Stimulated activated effector memory CD8-positive, alpha-beta T cell treated with anti-CD3 and anti-CD28 coated beads, Interleukin-12 subunit alpha, Interleukin-12 subunit beta, amount 100 ng/mL, for 72 hours (primary cell): ENCODE measurements around the gene TBX4.

Experiments
- ATAC-seq: fragments of 150-1000 bp; cut with Tn5 transposase; 2 replicates; pipeline ENCODE4 v1.10.0; 2021
- DNase-seq, 2 donors: peaks; one replicate each; pipeline ENCODE4 v3.0.0; 2021 to 2022; ENCODE audit warnings: low spot score in 2 of 2
- H3K27ac Mint-ChIP-seq: one replicate; pipeline ENCODE4 v1.8.0; 2022; ENCODE audit warnings: mild to moderate bottlenecking, mixed read lengths
- H3K36me3 Mint-ChIP-seq: one replicate; pipeline ENCODE4 v1.8.0; 2022; ENCODE audit warnings: mild to moderate bottlenecking, mixed read lengths
- H3K4me1 Mint-ChIP-seq: one replicate; pipeline ENCODE4 v1.8.0; 2022; ENCODE audit warnings: mixed read lengths
- H3K4me3 Mint-ChIP-seq: one replicate; pipeline ENCODE4 v1.8.0; 2022; ENCODE audit warnings: mild to moderate bottlenecking, mixed read lengths
- H3K9me3 Mint-ChIP-seq: one replicate; pipeline ENCODE4 v1.8.0; 2022; ENCODE audit warnings: mixed read lengths

Gene TBX4

DNA sequence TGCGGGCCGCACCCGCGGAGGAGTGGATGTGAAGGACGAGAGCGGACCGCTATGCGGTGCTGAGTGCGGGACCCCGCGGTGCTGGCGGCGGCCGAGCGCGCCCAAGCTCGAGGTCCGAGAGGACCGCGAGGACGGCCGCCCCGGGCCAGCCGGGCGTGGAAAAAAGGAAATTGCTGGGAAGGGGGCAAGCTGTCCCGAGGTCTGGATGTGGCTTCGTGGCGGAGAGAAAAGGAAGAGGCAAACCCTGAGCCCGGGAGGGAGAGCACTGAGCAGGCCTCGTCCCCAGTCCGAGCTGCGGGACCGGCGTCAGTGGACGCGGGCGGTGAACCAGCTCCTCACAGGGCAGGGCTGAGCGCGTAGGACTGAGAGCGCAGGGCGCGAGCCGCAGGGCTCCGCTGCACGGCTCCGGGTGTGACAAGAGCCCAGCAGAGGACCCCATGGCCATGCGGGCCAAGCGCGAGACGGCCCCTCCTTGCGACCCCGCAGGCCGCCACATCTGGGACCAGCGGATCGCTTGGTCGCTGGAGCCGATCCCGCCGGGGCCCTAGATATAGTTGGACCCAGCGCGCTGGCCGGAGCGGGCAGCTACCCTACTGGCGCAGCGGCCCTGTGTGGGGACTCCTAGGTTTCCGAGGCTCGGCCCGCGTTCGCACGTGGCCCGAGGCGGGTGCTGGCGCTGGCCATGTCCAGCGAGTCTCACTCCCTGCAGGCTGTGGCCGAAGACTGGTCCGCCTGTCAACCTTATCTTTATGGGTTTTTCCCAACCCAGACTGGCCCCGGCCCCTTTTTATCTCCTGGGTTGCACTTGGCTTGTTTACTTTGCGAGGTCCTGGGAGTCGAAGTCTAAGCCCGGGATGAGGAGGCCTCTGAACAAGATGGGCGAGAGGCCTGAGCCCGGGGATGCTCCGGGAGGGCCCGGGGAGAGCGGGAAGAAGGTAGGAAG lies 2.4 kb downstream of the TBX4 start:
- DNase-seq: no peak
- H3K9me3 Mint-ChIP-seq: no peaks in the 10 kb centered on the region
- H3K4me3 Mint-ChIP-seq: peak overlapping the region; percentile 23
- ATAC-seq: no peak
- no peaks in the 10 kb centered on the region for H3K36me3 Mint-ChIP-seq
- H3K4me1 Mint-ChIP-seq: peaks cover 33% of the 10 kb centered on the region
- H3K27ac Mint-ChIP-seq: no peak overlapping the region

GRCh38 chr17:61455324-61456060 lies 3.3 kb downstream of the TBX4 start:
- Mint-ChIP-seq H3K9me3 (no peaks in the 10 kb centered on the region), H3K27ac (no peak overlapping the region), H3K4me3 (no peak overlapping the region), H3K4me1 (peaks cover 33% of the 10 kb centered on the region), H3K36me3 (no peaks in the 10 kb centered on the region)
- DNase-seq (no peak), ATAC-seq (no peak)

- DNase-seq: no peak
- no peaks in the 10 kb centered on the region for H3K36me3 Mint-ChIP-seq
- H3K4me1 Mint-ChIP-seq: peaks cover 31% of the 10 kb centered on the region
- H3K27ac Mint-ChIP-seq: no peak overlapping the region
- no peak for ATAC-seq
- H3K9me3 Mint-ChIP-seq: no peaks in the 10 kb centered on the region
- no peak overlapping the region for H3K4me3 Mint-ChIP-seq
These were observed 3.9 kb downstream of the TBX4 start for GRCh38 chr17:61456061-61456681.

- Mint-ChIP-seq H3K4me3 (peak overlapping the region; percentile 51), H3K4me1 (peaks cover 35% of the 10 kb centered on the region), H3K9me3 (no peaks in the 10 kb centered on the region), H3K36me3 (no peaks in the 10 kb centered on the region), H3K27ac (no peak overlapping the region)
- ATAC-seq: peak; percentile 23
- DNase-seq: no peak
These were observed 4.5 kb downstream of the TBX4 start for GRCh38 chr17:61456688-61457225.

GRCh38 chr17:61457226-61457983 lies 5.2 kb downstream of the TBX4 start:
- Mint-ChIP-seq H3K4me1 (peaks cover 40% of the 10 kb centered on the region), H3K27ac (no peak overlapping the region), H3K36me3 (no peaks in the 10 kb centered on the region), H3K9me3 (no peaks in the 10 kb centered on the region), H3K4me3 (peak overlapping the region; percentile 51)
- ATAC-seq: no peak
- no peak for DNase-seq

- Mint-ChIP-seq H3K9me3 (no peaks in the 10 kb centered on the region), H3K4me1 (peaks cover 39% of the 10 kb centered on the region), H3K36me3 (no peaks in the 10 kb centered on the region), H3K27ac (no peak overlapping the region), H3K4me3 (peak overlapping the region; percentile 51)
- no peak for ATAC-seq
- DNase-seq: no peak
These were observed 5.8 kb downstream of the TBX4 start for GRCh38 chr17:61458000-61458399.

GRCh38 chr17:61458421-61459141 lies 6.4 kb downstream of the TBX4 start:
- H3K36me3 Mint-ChIP-seq: no peaks in the 10 kb centered on the region
- H3K4me3 Mint-ChIP-seq: no peak overlapping the region
- H3K9me3 Mint-ChIP-seq: no peaks in the 10 kb centered on the region
- H3K27ac Mint-ChIP-seq: no peak overlapping the region
- no peak for ATAC-seq
- DNase-seq: no peak
- peaks cover 39% of the 10 kb centered on the region for H3K4me1 Mint-ChIP-seq

GRCh38 chr17:61459142-61459809 lies 7.1 kb downstream of the TBX4 start:
- H3K4me1 Mint-ChIP-seq: peaks cover 35% of the 10 kb centered on the region
- ATAC-seq (no peak), DNase-seq (no peak)
- H3K9me3 Mint-ChIP-seq: no peaks in the 10 kb centered on the region
- H3K27ac Mint-ChIP-seq: no peak overlapping the region
- H3K4me3 Mint-ChIP-seq: no peak overlapping the region
- no peaks in the 10 kb centered on the region for H3K36me3 Mint-ChIP-seq

DNA sequence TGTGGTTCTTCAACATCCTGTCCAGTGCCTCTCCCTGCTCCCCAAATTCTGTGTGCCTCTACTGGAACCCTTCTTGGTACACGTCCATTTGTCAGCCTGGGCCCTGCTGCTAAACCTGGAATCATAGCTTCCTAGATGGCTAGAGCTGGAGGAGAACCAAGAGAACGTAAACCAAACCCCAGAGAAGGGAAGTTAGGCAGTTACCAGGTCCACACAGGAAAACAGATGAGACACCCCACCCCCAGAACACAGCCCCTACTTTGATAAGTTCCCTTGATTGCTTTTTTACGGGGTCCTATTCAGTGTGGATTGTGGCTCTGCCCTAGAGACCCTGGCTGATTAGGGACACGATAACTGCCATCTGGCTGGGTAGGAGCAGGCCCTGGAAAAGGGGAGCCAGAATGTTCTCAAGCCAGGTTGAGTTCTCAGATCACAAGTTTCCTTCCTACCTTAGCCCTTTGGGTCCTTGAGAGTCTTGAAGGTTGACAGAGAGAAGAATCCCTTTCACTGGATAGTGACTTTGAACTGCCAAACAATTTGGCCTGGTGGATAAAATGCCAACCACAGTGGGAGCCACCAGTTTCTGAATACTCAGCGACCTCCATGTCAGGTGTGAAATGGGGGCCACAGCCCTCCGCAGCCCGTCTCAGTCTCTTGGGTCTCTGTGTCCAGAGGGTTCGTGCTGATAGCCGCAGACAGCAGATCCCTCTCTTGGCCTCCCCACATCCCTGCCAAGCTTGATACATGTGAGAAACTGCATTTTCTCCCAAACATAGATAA lies 7.9 kb downstream of the TBX4 start:
- H3K27ac Mint-ChIP-seq: no peak overlapping the region
- no peaks in the 10 kb centered on the region for H3K36me3 Mint-ChIP-seq
- no peaks in the 10 kb centered on the region for H3K9me3 Mint-ChIP-seq
- DNase-seq (no peak), ATAC-seq (no peak)
- peaks cover 32% of the 10 kb centered on the region for H3K4me1 Mint-ChIP-seq
- H3K4me3 Mint-ChIP-seq: no peak overlapping the region

DNA sequence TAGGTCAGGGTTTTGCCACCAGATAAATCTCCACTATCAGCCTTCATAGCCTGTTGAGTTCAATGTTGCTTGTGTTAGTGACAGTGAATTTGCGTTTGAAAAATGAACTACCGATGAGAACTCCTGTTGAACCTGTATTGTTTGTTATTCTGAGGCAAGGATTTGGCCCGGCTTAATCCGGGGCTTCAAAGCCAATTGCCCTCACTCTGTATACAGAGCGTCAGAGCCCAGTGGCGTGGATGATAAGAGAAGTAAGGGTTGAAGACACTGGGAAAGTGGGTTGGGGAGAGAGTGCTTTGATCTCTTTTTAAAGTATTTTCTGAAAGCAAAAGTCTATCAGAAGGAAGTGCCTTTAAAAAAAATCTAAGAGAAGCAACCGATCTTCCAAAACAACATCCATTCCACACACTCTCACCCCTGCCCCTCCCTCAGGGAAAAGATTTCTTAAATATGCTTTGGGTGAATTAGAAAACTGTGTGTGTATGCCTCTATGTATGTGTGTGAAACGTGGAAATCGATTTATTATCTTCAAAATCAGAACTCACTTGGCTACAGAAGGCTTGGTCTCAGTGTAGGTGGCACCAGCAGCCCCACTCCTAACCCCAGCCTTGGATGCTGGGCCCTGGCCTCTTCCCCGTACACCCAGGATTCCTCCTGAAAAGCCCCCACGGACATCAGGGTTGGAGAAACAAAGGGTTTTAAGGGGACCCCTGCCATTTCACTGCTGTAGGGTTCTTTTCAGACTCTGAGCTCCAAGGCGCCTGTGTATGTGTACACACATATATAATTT lies 8.8 kb downstream of the TBX4 start:
- Mint-ChIP-seq H3K27ac (no peak overlapping the region), H3K4me3 (no peak overlapping the region), H3K36me3 (no peaks in the 10 kb centered on the region)

DNA sequence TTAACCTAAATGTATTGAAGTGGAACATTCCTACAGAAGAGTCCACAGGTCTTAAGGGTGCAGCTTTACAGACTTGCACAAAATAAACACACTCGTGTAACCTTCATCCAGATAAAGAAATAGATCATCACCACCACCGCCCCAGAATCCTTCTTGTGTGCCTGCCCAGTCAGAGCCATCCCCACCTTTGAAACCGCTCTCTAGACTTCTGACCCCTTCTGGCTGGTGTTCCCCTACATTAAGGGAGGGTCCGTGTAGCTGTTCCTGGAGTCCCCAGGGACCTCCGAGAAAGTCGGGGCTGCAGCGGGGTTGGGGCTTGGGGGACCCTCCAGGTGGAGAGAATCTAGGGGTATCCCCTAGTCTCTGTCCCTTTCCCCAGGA lies 9.4 kb downstream of the TBX4 start:
- Mint-ChIP-seq H3K4me1 (peaks cover 25% of the 10 kb centered on the region), H3K9me3 (no peaks in the 10 kb centered on the region), H3K4me3 (no peak overlapping the region), H3K36me3 (no peaks in the 10 kb centered on the region), H3K27ac (no peak overlapping the region)
- no peak for DNase-seq
- ATAC-seq: no peak

More for the DNA sequence above, 8.8 kb downstream of the TBX4 start:
- no peaks in the 10 kb centered on the region for H3K9me3 Mint-ChIP-seq
- DNase-seq (no peak), ATAC-seq (no peak)
- H3K4me1 Mint-ChIP-seq: peaks cover 25% of the 10 kb centered on the region

GRCh38 chr17:61461967-61462718 lies 9.9 kb downstream of the TBX4 start:
- no peaks in the 10 kb centered on the region for H3K9me3 Mint-ChIP-seq
- DNase-seq (no peak), ATAC-seq (no peak)
- H3K27ac Mint-ChIP-seq: no peak overlapping the region
- H3K4me1 Mint-ChIP-seq: peaks cover 21% of the 10 kb centered on the region
- no peak overlapping the region for H3K4me3 Mint-ChIP-seq
- no peaks in the 10 kb centered on the region for H3K36me3 Mint-ChIP-seq
